Activated CD4-positive, alpha-beta T cell treated with anti-CD3 and anti-CD28 coated beads, Interleukin-2, amount 10 ng/mL, durations not matched to agents 7 days and 5 days (primary cell): ENCODE measurements around the gene OR13C8. TPM values are rescaled to one million over a fixed set of nuclear protein-coding genes. Genes with fewer than 3 reads are reported as not detected.
"Not testable (repeated sequence)": the region's sequence is repeated elsewhere in the genome, so short reads cannot be mapped to it uniquely, and the experiment has no call there.

ENCODE experiments used
- CTCF ChIA-PET: fragments of 350-600 bp; sonication (Branson Sonifier 250); formaldehyde crosslinking; loops from one replicate; lab custom pipeline; 2021; ENCODE audit warnings: antibody characterized with exemption; lab: Charles Lee
- POLR2A ChIA-PET: fragments of 350-600 bp; sonication (Branson Sonifier 250); formaldehyde crosslinking; loops from one replicate; lab custom pipeline; 2021; ENCODE audit warnings: antibody characterized with exemption; lab: Charles Lee
- DNase-seq: peaks from one replicate; pipeline ENCODE4 v3.0.0-alpha.2; 2020
- H3K27ac Mint-ChIP-seq: one replicate; pipeline ENCODE4 v1.8.0; 2021; ENCODE audit warnings: mild to moderate bottlenecking, moderate library complexity, mixed read lengths
- H3K27me3 Mint-ChIP-seq: one replicate; pipeline ENCODE4 v1.8.0; 2021; ENCODE audit warnings: mixed read lengths
- H3K36me3 Mint-ChIP-seq: one replicate; pipeline ENCODE4 v1.8.0; 2021; ENCODE audit warnings: low read depth, mixed read lengths
- H3K4me1 Mint-ChIP-seq: one replicate; pipeline ENCODE4 v1.8.0; 2021; ENCODE audit warnings: mixed read lengths
- H3K4me3 Mint-ChIP-seq: one replicate; pipeline ENCODE4 v1.8.0; 2021; ENCODE audit warnings: mild to moderate bottlenecking, moderate library complexity, mixed read lengths
- H3K9me3 Mint-ChIP-seq: one replicate; pipeline ENCODE4 v1.8.0; 2021; ENCODE audit warnings: mixed read lengths
- total RNA-seq, 2 experiments: library from RNA; stranded (reverse); gene quantifications; one replicate each; pipeline ENCODE4 v1.2.3, GENCODE V29; 2021

The OR13C8 gene
- total RNA-seq, 2 experiments from 2014 or later: not detected

DNA sequence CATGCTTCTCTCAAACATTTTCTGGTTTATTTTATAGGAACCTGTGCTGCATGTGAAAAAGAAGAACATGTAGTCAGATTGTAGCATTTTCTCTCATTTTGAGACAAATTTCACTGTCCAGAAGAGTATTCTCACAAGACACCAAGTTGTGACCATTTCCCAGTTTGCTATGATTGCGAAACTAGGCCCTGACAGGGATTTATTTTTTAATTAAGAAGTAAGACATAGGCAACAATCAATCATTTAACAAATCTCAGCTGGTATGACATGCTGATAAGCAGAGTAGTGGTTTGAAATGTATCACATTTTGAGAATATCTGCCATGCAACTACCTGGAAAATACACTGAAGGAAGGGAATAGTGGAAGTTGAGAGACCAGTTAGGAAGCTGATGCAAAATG, 11.6 kb downstream of the OR13C8 start:
- Mint-ChIP-seq H3K4me3 (no peak overlapping the region), H3K36me3 (no peaks in the 10 kb centered on the region), H3K27ac (no peak overlapping the region), H3K4me1 (no peaks in the 10 kb centered on the region), H3K9me3 (no peaks in the 10 kb centered on the region), H3K27me3 (no peaks in the 10 kb centered on the region)
- ChIA-PET POLR2A (no interaction called here), CTCF (no interaction called here)
- no peak for DNase-seq

GRCh38 chr9:104586496-104587180, 17.7 kb downstream of the OR13C8 start:
- CTCF ChIA-PET: no interaction called here
- no peak for DNase-seq
- H3K4me1 Mint-ChIP-seq: no peaks in the 10 kb centered on the region
- POLR2A ChIA-PET: no interaction called here
- H3K27me3 Mint-ChIP-seq: no peaks in the 10 kb centered on the region
- H3K36me3 Mint-ChIP-seq: no peaks in the 10 kb centered on the region
- H3K4me3 Mint-ChIP-seq: no peak overlapping the region
- H3K27ac Mint-ChIP-seq: no peak overlapping the region
- H3K9me3 Mint-ChIP-seq: no peaks in the 10 kb centered on the region

DNA sequence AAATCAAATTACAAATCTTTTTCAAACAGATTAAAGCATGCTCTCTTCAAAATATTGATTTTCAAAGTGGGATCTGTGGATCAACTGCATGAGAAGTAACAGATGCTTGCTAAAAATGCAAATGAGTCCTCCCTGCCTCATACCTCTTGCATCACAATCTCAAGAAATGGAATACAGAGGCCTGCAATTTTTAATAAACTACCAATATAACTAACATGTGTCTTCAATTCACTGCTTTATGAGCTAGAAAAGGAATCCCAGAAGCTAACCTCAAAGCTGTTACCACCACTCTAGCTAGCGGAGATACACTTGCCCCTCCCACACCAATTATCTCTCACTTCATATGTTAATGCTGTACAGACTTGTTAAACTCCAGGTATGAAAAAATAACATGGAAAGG, 20.7 kb downstream of the OR13C8 start:
- H3K27ac Mint-ChIP-seq: no peak overlapping the region
- DNase-seq: no peak
- no peak overlapping the region for H3K4me3 Mint-ChIP-seq
- H3K36me3 Mint-ChIP-seq: no peaks in the 10 kb centered on the region
- H3K27me3 Mint-ChIP-seq: no peaks in the 10 kb centered on the region
- ChIA-PET CTCF (no interaction called here), POLR2A (no interaction called here)
- H3K9me3 Mint-ChIP-seq: peaks cover 2% of the 10 kb centered on the region
- H3K4me1 Mint-ChIP-seq: no peaks in the 10 kb centered on the region

GRCh38 chr9:104598749-104599148, 29.8 kb downstream of the OR13C8 start:
- DNase-seq, H3K27me3 Mint-ChIP-seq, H3K4me1 Mint-ChIP-seq, H3K9me3 Mint-ChIP-seq, H3K36me3 Mint-ChIP-seq, H3K27ac Mint-ChIP-seq, H3K4me3 Mint-ChIP-seq, CTCF ChIA-PET, POLR2A ChIA-PET: not testable (repeated sequence)

DNA sequence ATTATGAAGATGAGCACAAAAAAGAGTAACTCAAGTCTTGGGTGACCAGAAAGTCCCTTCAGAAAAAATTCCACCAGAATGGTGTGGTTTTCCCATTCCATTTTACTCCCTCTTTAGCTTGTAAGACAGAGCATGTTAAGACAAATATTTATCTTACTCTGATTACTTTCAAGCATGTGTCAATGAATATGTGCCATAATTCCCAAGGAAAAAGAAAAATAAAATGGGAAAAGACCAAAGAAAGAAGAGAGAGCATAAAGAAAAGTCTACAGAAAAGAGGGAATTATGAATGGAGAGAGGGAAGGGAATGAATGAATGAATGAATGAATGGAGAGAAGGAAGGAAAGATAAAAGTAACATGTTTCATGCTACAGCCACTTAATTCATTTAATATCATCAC, 30.3 kb downstream of the OR13C8 start, which contains the start of gene OR13C5:
OR13C5 (minus strand) TSS at position 101 of the 400 bp plus-strand sequence; CDS start at position 101, 0 bp downstream.
- DNase-seq, H3K27ac Mint-ChIP-seq, H3K27me3 Mint-ChIP-seq, CTCF ChIA-PET, H3K4me1 Mint-ChIP-seq, H3K9me3 Mint-ChIP-seq, H3K4me3 Mint-ChIP-seq, POLR2A ChIA-PET, H3K36me3 Mint-ChIP-seq: not testable (repeated sequence)

DNA sequence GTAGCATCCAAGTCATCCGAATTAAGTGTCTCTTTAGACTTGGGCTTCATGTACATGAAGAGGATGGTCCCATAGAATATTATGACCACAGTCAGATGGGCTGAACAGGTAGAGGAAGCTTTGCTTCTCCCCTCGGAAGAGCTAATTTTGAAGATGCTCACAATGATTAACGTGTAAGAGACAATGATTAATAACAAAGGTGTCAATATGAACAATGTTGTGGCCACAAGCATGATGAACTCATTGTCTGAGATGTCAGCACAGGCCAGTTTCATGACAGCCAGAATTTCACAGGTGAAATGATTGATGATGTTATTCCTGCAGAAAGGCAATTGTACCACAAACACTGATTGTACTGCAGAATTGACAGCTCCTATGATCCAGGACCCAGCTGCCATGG, 35.8 kb downstream of the OR13C8 start:
- Mint-ChIP-seq H3K36me3 (no peaks in the 10 kb centered on the region), H3K27me3 (peaks cover 2% of the 10 kb centered on the region), H3K27ac (no peak overlapping the region), H3K4me1 (no peaks in the 10 kb centered on the region), H3K9me3 (no peaks in the 10 kb centered on the region), H3K4me3 (no peak overlapping the region)
- ChIA-PET CTCF (no interaction called here), POLR2A (no interaction called here)
- DNase-seq: no peak

- CTCF ChIA-PET, H3K27ac Mint-ChIP-seq, H3K9me3 Mint-ChIP-seq, H3K4me3 Mint-ChIP-seq, DNase-seq, H3K36me3 Mint-ChIP-seq, POLR2A ChIA-PET, H3K27me3 Mint-ChIP-seq, H3K4me1 Mint-ChIP-seq: not testable (repeated sequence)
These were observed 36.6 kb downstream of the OR13C8 start, which contains the start of gene OR13C2 for GRCh38 chr9:104605527-104605926. Gene OR13C2, minus strand, starts transcription at chr9:104605627. Its CDS starts 0 bp downstream, at chr9:104605627.

DNA sequence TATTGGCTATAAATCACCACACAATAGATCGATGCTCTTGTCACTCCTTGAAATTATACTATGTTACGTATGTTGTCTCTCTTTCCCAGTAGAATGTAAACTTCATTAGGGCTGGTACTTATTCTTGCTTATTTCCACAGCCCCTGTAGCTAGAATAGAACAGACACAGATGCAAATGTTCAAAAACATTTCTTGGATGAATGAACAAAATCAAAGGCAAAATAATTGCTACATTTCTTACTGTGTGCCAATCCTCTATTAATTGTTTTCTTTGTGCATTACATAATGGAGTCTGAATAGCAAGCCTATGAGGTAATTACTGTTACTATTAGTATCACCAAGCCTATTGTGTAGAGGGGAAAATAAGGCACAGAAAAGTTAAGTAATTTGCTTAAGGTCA, 37.2 kb downstream of the OR13C8 start:
- H3K4me3 Mint-ChIP-seq: no peak overlapping the region
- ChIA-PET POLR2A (no interaction called here), CTCF (no interaction called here)
- H3K27me3 Mint-ChIP-seq: peaks cover 2% of the 10 kb centered on the region
- H3K9me3 Mint-ChIP-seq: no peaks in the 10 kb centered on the region
- no peaks in the 10 kb centered on the region for H3K4me1 Mint-ChIP-seq
- no peak overlapping the region for H3K27ac Mint-ChIP-seq
- DNase-seq: no peak
- H3K36me3 Mint-ChIP-seq: no peaks in the 10 kb centered on the region

- H3K4me3 Mint-ChIP-seq: no peak overlapping the region
- no peaks in the 10 kb centered on the region for H3K9me3 Mint-ChIP-seq
- no peak for DNase-seq
- H3K4me1 Mint-ChIP-seq: no peaks in the 10 kb centered on the region
- no peaks in the 10 kb centered on the region for H3K36me3 Mint-ChIP-seq
- H3K27me3 Mint-ChIP-seq: peaks cover 2% of the 10 kb centered on the region
- POLR2A ChIA-PET: no interaction called here
- no peak overlapping the region for H3K27ac Mint-ChIP-seq
- CTCF ChIA-PET: no interaction called here
These were observed 39.4 kb downstream of the OR13C8 start for GRCh38 chr9:104608336-104608735.

DNA sequence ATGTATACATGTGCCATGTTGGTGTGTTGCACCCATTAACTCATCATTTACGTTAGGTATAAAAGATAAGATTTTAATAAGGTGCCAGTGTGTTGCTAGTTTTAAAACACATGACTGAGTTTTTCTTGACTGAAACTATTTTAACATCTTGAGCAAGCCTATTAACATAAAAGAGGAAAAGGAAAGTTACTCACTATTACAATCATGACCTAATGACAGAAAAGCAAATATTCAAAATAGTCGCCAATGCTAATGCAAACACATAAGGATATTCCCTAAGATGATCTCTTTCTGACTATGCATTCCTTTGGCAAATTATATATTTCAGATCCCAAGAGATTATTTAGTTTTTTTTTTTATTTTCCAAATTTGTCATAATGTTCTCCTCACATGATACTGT, 42.2 kb downstream of the OR13C8 start:
- CTCF ChIA-PET: no interaction called here
- no peaks in the 10 kb centered on the region for H3K9me3 Mint-ChIP-seq
- POLR2A ChIA-PET: no interaction called here
- H3K4me1 Mint-ChIP-seq: no peaks in the 10 kb centered on the region
- no peak overlapping the region for H3K27ac Mint-ChIP-seq
- H3K36me3 Mint-ChIP-seq: no peaks in the 10 kb centered on the region
- H3K4me3 Mint-ChIP-seq: no peak overlapping the region
- no peak for DNase-seq
- H3K27me3 Mint-ChIP-seq: no peaks in the 10 kb centered on the region

GRCh38 chr9:104617418-104617817, 48.5 kb downstream of the OR13C8 start:
- H3K27ac Mint-ChIP-seq: no peak overlapping the region
- no peaks in the 10 kb centered on the region for H3K27me3 Mint-ChIP-seq
- no peaks in the 10 kb centered on the region for H3K4me1 Mint-ChIP-seq
- no peak for DNase-seq
- no peaks in the 10 kb centered on the region for H3K9me3 Mint-ChIP-seq
- POLR2A ChIA-PET: no interaction called here
- H3K4me3 Mint-ChIP-seq: no peak overlapping the region
- CTCF ChIA-PET: no interaction called here
- no peaks in the 10 kb centered on the region for H3K36me3 Mint-ChIP-seq

DNA sequence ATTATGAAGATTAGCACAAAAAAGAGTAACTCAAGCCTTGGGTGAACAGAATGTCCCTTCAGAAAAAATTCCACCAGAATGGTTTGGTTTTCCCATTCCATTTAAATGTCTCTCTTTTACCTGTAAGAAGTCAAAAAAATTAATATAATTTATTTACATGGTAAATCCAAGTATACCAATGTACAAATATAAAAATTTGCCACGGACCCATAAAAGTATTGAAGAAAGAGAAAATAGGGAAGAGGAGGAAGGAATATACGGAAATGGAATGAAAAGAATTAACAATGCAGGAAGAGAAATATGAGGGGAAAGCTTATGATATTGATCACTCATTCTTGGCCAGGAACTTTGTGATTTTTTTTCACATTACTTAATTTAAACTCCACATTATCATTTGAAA, 49.1 kb downstream of the OR13C8 start, which contains the start of gene OR13C9:
OR13C9 (minus strand) TSS at position 101 of the 400 bp plus-strand sequence; CDS start at position 101, 0 bp downstream.
- POLR2A ChIA-PET: no interaction called here
- no peak for DNase-seq
- no peak within 1 kb of the TSS for H3K27ac Mint-ChIP-seq
- CTCF ChIA-PET: no interaction called here
- H3K36me3 Mint-ChIP-seq: no peaks in the 10 kb centered on the region
- H3K9me3 Mint-ChIP-seq: no peaks in the 10 kb centered on the region
- no peaks in the 10 kb centered on the region for H3K4me1 Mint-ChIP-seq
- H3K4me3 Mint-ChIP-seq: no peak within 1 kb of the TSS
- H3K27me3 Mint-ChIP-seq: no peaks in the 10 kb centered on the region
